Left kidney (tissue), 8 donors: Measurements from ENCODE around the gene PAOX. TPM values are rescaled to one million over a fixed set of nuclear protein-coding genes. Genes with fewer than 3 reads are reported as not detected.
A peak's percentile ranks its signal among the peaks of the same experiment; 100 is the strongest.

Source experiments
- DNase-seq: peaks from one replicate; pipeline ENCODE4 v3.0.0-alpha.2; 2013
- long read RNA-seq, 8 donors: transcript quantifications; one replicate each; lab custom pipeline, GENCODE V29; 2026
- polyA plus RNA-seq: library from polyadenylated mRNA; unstranded; fragments of 120-200 nt; gene quantifications from one replicate; pipeline ENCODE4 v1.2.1, GENCODE V29; 2013; ENCODE audit not compliant: insufficient read length

The PAOX gene
- 6.3 TPM for polyA plus RNA-seq
- long read RNA-seq, donor 1, partial matches to known transcripts, result 0 of 5 reads
- long read RNA-seq, donor 1, other reads (novel, unspliced or antisense), result 0 of 5 reads
- long read RNA-seq, donor 2, partial matches to known transcripts, result 0 of 1 reads
- long read RNA-seq, donor 2, other reads (novel, unspliced or antisense), result 0 of 1 reads
- long read RNA-seq, donor 3, result 0 reads
- long read RNA-seq, donor 4, partial matches to known transcripts, result 0 of 1 reads
- long read RNA-seq, donor 4, other reads (novel, unspliced or antisense), result 0 of 1 reads
- long read RNA-seq, donor 5, partial matches to known transcripts, result 0 of 3 reads
- long read RNA-seq, donor 5, other reads (novel, unspliced or antisense), result 0 of 3 reads
- long read RNA-seq, donor 6, partial matches to known transcripts, result 0 of 2 reads
- long read RNA-seq, donor 6, other reads (novel, unspliced or antisense), result 0 of 2 reads
- long read RNA-seq, donor 7, transcript PAOX-201 (7 exons, 1,858 nt), result major isoform, 8 of 9 reads
- long read RNA-seq, donor 7, partial matches to known transcripts, result 0 of 9 reads
- long read RNA-seq, donor 7, other reads (novel, unspliced or antisense), result 0 of 9 reads
- long read RNA-seq, donor 8, result 0 reads

DNA sequence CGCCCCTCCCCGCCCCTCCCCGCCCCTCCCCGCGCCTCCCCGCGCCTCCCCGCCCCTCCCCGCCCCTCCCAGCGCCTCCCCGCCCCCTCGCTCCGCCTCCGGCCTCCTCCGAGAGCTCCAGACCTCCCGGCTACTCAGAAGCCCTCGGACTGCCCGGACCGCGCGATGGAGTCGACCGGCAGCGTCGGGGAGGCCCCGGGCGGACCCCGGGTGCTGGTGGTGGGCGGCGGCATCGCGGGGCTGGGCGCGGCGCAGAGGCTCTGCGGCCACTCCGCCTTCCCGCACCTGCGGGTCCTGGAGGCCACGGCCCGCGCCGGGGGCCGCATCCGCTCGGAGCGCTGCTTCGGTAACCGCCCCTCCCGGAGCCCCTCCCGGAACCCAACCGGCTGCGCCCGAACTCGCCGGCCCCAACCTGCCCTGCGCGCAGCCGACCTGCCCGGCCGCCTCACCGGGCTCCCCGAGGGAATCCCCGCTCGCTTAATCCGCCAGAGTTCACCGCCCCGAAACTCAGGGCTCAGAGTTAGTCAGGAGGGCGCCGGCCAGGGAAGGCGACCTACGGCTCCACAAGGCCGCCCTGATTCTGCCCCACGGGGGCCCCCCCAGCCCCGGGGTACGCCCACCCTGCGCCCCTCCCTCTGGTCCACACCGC lies at the start of gene PAOX:
Gene PAOX (plus strand): TSS at position 111 of the 649 bp plus-strand sequence. CDS start 55 bp downstream, at position 166.
- no peak for DNase-seq

DNA sequence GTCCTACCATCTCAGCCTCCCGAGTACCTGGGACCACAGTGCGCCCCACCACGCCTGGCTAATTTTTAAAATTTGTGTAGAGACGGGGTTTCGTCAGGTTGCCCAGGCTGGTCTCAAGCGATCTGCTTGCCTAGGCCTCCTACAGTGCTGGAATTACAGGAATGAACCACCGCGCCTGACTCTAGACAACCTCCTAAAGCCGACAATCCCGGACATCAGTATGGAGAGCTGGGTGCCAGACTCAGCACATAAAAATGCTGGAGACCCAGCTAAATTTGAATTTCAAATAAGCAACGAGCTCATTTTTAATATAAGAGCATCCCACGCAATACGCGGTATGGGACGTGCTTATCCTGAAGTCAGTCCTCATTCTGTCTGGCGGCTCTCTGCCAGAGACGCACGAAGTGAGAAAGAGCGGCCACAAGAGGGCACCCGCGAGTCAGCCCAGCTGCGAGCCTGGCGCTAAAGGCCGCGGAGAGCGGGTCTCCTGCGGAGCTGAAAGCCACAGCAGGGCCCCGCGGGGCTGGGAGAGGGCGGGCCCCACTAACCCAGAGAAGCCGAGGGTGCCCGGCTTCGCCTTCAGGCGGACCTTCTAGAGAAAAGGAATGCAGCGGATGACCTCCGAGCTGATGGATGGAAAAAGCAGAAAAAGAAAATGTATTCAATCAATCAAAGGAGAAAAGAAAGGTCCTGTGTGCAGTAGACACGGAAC lies 49.4 kb upstream of the PAOX start:
- DNase-seq, result peak; percentile 82

DNA sequence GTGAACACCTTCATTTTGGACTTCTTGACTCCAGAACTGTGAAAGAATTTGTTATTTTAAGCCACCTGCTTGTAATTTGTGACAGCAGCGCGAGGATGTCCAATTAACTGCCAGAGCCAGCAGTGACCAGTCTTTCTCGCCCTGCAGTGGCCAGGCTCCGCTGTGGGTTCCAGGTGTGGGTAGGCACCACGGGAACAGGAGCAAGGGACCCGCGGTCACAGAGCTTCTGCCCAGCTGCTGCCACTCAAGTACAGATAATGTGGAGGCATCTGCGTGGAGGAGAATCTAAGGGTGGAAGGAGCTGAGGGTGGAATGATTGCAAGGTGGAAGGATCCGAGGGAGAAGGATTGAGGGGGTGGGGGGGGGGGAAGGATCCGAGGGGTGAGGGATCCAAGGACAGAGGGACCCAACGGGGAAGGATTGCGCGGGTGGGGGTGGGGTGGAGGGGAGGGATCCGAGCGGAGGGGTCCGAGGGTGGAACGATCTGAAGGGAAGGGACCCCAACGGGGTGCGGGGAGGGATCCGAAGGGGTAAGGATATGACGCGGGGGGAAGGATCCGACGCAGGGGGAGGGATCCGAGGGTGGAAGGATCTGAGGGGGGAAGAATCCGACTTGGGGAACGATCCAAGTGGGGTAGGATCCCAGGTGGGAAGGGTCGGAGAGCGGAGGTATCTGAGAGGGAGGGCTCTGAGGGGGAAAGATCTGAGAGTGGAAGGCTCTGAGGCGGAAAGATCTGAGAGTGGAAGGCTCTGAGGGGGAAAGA lies 45.9 kb upstream of the PAOX start:
- DNase-seq, result no peak

DNA sequence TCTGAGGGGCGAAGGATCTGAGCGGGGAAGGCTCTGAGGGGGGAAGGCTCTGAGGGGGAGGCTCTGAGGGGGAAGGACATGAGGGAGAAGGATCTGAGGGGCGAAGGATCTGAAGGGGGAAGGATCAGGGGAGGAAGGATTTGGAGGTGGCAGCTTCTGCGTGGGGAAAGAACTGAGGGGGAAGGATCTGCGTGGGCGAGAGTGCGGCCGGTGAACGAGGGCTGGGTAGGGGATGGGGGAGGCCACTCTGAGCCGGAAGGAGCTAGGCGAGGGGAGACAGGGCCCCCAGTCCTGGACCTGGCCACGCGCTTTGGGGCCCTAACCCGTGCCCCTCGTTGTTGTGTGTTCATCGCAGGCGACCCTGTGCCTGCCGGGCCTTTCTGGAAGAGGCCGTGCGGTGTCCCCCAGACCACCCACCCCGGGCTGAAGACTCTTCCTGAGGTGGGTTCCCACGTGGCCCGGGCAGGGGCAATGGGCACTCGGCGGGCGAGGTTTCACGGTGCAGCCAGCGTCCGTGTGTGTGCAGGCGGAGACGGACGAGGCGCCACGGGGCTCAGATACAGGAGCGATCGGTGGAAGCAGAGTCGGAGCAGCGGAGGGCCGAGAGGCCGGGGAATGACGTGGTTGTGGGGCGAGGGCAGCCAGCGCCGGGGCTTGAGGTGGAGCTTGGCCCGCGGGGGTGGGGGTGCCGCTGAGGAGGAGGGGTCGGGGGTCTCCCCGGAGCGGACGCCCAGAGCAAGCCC lies 44.4 kb upstream of the PAOX start:
- DNase-seq, result no peak

DNA sequence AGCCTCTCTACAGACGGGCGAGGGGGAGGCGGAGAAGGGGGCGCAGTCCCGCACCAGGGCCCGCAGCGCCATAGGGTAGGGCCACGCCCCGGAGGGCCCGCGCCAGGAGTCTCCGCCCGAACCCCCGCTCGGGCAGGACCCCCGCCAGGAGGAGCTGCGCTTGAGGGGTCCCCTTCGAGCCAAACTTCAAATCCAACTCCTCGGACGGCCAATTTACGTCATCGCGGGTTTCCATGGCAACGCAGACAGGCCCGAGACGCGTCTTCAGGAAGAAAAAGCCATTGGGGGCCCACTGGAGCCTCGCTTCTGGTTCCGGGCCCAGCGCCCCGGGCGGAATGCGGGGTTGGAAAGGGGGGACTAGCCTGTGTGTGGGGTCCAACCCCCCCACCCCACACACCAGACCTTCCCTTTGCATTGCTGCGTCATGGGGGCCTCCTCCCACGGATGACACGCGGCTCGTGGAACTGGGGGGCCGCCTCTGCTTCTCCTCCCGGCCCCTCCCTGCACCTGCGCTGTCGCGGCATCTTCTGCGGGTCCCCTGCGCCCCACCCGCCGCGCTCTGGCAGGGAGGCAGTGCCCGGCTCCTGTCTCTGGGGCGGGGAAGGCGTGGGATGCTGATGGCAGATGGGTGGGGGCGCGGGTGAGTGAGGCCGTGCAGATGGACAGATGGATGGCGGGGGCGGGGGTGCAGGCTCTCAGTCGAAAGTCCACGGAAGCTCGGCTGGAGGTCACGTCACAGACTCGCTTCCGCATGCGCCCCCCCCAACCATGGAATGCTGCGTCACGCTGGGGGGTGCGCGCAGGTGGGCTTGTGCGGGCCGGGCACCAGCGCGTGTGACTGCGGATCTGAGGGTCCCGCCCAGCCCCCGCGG lies 43.6 kb upstream of the PAOX start:
- peak; percentile 63 for DNase-seq

DNA sequence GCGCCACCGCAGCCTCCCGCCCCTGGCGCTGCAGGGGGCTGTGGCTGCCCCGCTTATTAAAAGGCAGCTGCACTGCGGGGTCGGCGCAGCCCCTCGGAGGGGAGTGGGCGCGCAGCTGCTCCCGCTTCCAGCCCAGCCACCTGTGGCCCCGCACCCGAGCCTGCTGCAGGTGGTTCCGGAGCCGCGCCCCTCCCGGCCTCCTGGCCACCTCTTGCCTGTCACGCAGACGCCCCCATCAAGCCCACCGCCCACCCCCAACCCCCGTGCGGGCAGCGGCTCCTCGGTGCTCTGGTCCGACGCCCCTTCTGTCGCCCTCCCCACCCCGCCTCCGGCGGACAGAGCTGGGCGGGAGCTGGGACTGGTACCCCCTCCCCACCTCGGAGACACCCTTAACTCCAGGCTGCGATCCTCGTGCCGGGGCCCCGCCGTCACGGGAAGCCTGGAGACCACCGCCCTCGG lies 42.9 kb upstream of the PAOX start:
- DNase-seq, result no peak

DNA sequence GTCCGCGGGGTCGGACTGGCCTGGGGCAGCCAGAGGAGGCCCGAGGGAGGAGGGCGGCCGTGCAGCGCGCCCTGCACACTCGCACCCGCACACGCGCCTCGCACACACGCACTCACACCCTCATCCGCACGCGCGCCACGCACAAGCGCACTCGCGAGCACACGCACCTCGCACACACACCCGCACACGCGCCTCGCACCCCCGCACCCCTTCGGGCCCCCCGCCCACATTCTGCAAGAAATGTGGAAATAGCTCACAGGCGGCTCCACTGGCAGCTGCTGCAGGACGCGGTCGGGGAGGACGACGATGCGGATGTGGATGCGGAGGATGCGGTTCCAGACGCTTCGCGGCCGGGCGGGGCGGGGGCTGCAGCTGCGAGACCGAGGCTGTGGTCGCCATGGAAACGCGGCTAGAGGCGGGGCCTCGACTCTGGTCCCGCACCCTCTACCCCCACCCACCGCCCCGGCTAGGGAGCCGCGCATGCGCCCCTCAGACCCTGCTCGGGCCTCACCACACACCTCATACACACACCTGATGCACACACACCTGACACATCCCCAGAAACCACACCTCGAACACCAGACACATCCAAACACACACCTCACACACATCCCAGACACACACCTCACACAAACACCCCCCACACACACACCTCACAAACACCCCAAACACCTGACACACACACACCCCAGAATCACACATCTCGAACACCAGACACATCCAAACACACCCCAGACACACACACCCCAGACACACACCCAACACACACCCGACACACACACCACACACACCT lies 42.3 kb upstream of the PAOX start, which contains the start of gene CALY:
Gene CALY (minus strand): TSS at position 320 of the 793 bp plus-strand sequence. CDS start 7,907 bp downstream, outside the sequence.
- DNase-seq, result no peak

DNA sequence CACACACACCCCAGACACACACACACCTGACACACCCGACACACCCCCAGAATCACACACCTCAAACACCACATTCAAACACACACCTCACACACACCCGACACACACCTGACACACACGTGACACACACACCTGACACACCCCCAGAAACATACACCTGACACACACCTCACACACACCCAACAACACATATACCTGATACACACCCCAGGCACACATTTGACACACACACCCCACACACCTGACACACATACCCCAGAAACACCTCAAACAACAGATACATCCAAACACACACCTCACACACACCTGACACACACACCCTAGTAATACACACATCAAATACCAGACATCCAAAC lies 41.7 kb upstream of the PAOX start:
- no peak for DNase-seq

DNA sequence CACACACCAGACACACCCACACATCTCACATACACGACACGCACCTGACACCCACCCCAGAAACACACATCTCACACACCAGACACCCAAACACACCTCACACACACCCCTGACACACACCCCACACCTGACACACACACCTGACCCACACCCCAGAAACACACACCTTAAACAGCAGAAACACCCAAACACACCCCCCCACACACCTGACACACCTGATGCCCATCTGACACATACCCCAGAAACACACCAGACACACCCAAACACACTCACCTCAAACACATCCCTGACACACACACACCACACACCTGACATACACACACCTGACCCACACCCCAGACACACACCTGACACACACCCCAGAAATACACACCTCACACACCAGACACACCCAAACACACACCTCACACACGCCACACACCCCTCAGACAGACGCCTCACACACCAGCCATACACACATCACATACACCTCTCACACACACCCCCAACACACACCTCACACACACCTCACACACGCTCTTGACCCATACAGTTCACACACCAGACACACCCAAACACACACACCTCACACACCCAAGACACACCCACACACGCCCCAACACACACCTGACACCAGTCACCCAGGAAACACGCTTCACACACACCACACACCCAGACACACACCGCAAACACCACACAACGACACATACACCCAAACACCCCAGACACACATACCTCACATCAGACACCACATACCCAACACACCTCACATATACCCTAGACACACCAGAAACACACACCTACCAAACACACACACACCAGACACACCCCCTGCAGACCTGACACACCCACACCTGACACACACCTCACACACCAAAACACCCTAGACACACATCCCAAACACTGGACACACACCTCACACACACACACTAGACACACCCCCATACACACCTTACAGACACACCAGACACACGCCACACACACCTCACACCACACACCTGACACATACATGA lies 40.7 kb upstream of the PAOX start:
- DNase-seq, result no peak

DNA sequence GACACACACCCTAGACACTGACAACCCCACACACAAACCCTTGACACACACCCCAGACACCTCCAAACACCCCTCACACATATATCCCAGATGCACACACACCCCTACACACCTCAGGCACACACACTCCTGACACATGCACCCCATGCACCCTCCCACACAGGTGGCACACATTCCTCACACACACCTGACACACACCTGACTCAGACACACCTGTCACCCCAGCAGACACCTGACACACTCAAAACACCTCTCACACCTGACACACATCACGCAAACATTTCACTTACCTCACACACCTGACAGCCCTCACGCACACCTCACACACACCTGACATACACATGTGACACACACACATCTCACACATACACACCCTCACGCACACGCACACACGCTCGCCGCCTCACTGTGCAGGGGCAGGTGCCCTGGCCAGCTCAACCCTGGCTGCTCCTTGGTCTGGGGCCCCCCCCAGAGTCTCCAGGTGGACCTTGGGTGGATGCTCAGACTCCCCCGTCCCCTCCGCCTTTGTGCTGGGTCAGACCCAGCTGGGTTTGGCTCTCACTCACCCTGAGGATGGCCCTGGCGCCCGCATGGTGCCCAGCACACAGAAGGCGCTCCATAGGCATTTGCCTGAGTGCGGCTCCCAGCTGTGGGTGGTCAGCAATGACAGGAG lies 39.2 kb upstream of the PAOX start:
- no peak for DNase-seq

DNA sequence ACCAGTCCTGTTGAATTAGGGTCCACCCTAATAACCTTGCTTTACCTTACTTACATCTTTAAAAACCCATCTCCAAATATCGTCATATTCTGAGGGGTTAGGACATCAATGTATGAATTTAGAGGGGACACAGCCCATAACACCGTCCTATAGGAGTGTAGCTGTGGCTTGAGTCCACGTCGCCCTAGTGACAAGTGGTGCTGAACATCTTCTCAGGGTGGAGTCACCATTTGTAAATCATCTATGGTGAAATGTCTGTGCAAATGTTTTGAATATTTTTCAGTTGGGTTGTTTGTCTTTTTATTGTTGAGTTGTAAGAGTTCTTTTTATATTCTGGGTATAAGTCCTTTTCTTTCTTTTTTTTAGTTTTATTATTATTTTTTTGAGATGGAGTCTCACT lies 37.1 kb upstream of the PAOX start:
- DNase-seq, result no peak

DNA sequence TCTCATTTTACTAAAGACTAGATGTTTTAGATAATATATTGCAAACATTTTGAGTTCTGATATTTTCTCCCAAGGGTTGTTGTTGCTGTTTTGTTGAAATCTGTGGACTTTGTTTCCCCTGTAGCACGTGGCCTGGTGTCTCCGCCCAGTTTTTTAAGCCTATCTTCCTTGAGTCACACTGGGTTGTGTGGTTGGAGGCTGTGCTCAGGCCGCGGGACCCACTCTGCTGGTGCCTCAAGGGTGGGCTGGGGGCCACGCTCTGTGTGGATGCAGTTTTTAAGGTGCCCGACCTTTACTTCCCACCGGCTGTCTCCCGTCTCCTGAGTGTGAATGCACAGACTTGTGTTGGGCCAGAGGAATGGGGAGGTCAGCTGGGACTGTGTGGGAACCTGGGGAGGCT lies 36.1 kb upstream of the PAOX start:
- DNase-seq, result no peak

DNA sequence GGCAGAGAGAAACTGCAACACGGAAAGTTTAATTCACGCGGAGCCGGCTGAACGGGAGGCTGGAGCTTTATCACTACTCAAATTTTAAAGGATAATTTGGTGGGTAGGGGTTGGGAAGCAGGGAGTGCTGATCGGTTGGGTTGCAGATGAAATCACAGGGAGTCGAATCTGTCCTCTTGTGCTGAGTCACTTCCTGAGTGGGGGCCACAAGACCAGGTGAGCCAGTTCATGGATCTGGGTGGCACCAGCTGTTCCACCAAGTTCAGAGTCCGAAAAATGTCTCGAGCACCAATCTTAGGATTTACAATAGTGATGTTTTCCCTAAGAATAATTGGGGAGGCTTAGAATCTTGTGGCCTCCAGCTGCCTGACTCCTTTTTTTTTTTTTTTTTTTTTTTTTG lies 35.5 kb upstream of the PAOX start:
- DNase-seq, result no peak

DNA sequence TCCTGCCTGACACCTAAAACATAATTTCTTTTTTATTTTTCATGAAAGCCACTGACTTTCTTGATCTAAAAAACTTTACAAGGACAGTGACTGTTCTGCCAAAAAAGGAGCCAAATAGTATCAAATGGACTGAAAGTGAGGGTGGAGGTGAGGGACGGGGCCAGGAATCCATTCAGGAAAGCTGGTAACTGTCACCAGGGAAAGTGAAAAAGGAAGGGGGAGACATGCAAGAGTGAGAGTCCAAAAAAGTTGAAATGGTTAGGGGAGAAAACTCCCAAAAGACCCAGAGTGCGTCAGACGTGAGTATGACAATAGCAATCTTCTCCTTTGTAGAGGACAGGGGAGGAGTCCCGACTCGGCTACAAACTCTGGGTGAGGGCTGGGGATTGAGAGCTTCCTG lies 34.8 kb upstream of the PAOX start:
- DNase-seq, result no peak

DNA sequence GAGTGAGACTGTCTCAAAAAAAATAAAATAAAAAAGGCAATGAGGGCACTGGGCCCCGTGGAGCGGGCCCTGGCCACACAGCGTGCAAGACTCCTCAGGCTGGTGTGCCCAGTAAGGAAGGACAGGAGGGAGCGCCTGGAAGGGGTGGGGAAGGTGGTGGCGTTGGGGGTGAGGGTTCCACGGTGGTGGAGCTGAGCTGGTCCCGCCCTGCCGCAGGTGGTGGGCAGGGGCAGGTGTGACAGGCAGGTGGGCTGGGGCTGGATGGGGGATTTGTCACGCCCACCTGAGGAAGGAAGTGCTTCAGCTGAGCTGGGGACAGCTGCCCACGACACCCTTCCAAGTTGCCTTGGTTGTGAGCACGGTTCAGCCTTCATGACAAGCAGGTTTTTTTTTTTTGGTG lies 32.6 kb upstream of the PAOX start:
- no peak for DNase-seq

DNA sequence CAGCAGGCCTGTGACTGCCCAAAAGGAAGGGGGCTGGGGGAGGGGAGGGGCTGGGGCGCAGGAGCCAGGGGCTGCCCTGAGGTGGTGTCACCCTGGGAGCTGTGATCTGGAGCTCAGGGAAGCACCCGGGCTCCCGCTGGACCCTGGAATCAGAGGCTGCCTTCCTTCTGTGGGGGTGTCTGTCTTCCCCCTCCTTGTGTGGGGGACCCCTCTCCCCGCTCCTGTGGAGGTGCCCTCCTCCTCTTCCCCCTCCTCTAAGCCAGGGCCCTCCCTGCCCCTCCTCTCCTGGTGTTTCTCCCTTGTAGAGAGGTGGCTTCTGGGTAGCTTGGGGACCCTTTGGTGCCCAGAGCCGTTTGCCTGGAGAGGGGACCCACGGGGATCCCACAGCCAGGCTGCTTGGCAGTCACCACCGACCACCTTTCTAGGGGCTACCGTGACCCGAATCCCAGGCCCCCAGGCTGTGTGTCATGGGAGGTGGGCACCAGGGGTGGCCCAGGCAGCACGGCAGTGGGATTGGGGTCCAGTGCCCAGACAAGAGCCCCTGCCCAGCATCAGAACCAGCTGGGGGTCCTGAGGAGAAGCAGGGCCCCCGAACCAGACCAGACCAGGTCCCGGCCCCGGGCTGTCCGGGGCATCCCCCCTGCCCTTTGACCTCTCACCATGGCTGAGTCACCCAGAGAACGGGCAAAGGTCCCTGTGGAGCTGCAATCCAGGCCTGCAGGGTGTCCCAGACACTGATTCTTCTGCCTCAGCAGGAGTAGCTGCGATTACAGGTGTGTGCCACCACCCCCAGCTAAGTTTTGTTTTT lies 31.1 kb upstream of the PAOX start:
- no peak for DNase-seq
